Cardiac septum (tissue), 1 donor: ENCODE results near the gene SPATA9. TPM values are rescaled to one million over a fixed set of nuclear protein-coding genes. Genes with fewer than 3 reads are reported as not detected.
A peak's percentile ranks its signal among the peaks of the same experiment; 100 is the strongest.
"Not testable (repeated sequence)": the region's sequence is repeated elsewhere in the genome, so short reads cannot be mapped to it uniquely, and the experiment has no call there.

Experiments used
- DNase-seq: peaks from one replicate; pipeline ENCODE4 v3.0.0-alpha.2; 2020; ENCODE audit warnings: low spot score
- intact Hi-C: fragments of 100-400 bp; cut with DNase I; formaldehyde crosslinking; loops from one replicate; pipeline ENCODE4 v1.14.0; 2022
- total RNA-seq: library from RNA; stranded (reverse); fragmentation: NEBNext Ultra II Directional; extraction: Animal tissue kit (Norgen Biotek cat#: 25700); gene quantifications from one replicate; pipeline ENCODE4 v1.2.1, GENCODE V29; 2021
- donor health status: DM: no; HTN: no; CAD: no.

Gene SPATA9
- total RNA-seq, 1 donor from 2014 or later: not detected

DNA sequence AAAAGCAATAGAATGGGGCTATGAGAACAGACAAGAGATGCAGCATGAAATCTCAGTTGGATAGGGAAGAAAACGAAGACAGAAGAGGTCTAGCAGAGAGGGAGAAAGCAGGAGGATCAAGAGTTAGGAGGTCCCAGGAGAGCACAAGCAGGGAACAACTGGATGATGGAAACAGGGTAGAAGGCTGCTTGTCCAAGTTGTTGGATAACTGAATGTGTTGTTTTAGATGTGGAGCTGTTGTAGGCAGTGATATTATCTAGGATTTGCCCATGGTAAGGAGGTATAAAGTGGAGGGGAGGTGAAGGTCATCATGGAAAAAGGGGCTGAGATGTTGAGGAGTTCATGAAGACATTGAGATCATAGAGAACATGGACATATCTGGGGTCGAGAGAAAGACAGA is 35.9 kb upstream of the SPATA9 start:
- intact Hi-C loops: no loop called here
- DNase-seq: no peak

GRCh38 chr5:95718203-95718602 is 35.4 kb upstream of the SPATA9 start:
- DNase-seq: no peak
- intact Hi-C loops: no loop called here

- intact Hi-C loops: no loop called here
- DNase-seq: no peak
Observed at GRCh38 chr5:95717439-95717838, 34.6 kb upstream of the SPATA9 start.

- no peak for DNase-seq
- intact Hi-C loops: no loop called here
Observed at GRCh38 chr5:95715799-95716461, 33.1 kb upstream of the SPATA9 start.

GRCh38 chr5:95713960-95714710 is 31.3 kb upstream of the SPATA9 start:
- intact Hi-C loops: no loop called here

DNA sequence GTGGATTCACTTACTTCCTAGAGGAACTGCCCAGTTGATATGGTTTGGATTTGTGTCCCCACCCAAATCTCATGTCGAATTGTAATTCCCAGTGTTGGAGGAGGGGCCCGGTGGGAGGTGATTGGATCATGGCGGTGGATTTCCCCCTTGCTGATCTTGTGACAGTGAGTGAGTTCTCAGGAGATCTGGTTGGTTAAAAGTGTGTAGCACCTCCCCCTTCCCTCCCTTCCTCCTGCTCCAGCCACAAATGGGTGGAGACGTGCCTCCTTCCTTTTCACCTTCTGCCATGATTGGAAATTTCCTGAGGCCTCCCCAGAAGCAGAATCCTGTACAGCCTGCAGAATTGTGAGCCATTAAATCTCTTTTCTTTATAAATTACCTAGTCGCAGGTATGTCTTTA is 30.5 kb upstream of the SPATA9 start:
- intact Hi-C loops, DNase-seq: not testable (repeated sequence)

More at GRCh38 chr5:95713960-95714710, 31.3 kb upstream of the SPATA9 start:
- no peak for DNase-seq

- intact Hi-C loops: no loop called here
- no peak for DNase-seq
Observed at GRCh38 chr5:95712347-95712958, 29.7 kb upstream of the SPATA9 start.

DNA sequence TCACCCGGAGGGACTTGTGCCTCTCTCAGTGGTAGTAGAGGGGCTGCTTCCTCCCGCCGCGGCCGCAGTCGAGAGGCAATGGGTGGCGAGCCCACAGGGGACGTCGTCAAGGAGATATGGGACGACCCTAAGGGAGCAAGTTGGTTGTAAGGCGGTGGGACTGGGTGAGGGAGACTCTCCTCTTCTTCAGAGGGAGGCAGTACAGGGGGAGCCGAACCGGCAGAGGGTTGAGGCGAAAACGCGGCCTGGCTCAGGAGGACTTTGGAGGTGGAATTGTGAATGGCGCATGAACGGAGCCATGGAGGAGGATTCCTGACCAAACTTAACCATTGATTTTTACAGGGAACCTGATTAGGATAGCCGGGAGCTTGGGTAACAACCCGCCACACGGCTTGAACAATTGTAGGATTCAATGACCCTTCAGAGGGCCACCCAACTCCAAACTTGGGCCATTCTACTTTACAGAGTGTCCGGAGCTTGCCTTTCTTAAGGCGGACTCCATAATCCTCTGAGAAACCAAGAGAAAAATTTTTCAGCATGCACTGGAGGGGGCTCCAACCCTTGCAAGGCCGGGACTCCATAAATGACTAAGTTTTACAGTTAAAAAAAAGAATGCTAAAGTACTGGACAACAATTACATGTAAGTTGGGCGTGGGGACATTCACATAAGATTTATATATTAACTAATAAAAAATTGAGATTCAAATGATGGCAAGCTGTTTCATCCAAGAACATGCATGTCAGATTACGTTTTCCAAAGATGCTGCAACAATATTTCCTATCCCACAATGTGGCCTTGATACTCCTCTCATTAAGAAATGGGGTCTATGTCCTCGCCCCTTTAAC is 28.9 kb upstream of the SPATA9 start:
- intact Hi-C loops: no loop called here
- DNase-seq: no peak

GRCh38 chr5:95710651-95711500 is 28.1 kb upstream of the SPATA9 start:
- intact Hi-C loops: not testable (repeated sequence)
- DNase-seq: peak; percentile 72

DNA sequence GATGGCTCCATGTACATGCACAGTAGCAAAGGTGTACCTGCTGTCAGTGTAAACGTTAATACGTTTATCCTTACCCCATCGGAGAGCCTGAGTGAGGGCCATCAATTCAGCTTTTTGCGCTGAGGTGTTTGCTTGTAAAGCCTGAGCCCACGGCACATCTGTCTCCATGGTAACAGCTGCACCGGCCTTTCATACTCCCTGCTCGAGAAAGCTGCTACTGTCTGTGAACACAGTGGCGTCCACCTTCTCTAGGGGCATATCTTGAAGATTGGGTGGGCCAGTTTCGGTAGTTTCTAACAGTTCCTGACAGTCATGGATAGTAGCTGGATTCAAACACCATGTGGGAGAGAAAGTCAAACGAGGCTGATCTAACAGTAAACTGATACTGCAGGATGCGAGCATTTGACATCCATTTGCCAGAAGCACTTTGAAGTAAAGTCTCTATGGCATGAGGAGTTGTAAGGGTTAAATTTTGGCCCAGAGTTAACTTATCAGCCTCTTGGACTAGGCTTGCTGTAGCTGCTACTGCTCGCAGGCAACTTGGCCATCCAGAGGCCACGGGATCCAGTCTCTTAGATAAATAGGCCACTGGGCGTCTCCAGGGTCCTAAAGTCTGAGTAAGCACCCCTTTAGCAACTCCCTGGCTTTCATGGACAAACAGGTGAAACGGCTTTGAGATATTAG is 27.3 kb upstream of the SPATA9 start:
- DNase-seq: peak; percentile 76
- intact Hi-C loops: no loop called here

DNA sequence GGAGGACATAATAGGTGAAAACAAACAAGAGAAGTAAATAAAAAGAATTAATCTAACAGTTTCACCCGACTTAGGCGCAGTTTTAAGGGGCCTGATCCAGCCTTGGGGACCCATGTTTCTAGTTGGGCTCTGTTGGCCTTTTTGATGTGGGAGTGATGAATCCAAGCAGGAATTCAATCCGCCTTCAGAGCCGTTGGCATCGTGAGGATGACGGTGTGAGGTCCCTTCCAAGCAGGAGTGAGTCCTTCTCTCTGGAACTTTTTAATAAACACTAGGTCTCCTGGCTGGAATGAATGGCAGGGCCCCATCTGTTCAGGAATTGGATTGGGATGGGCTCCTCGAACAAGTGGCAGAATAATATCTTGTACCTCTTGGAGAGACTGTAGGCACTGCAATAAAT is 26.1 kb upstream of the SPATA9 start:
- intact Hi-C loops: no loop called here
- DNase-seq: no peak

GRCh38 chr5:95707534-95708188 is 24.9 kb upstream of the SPATA9 start:
- intact Hi-C loops, DNase-seq: not testable (repeated sequence)

GRCh38 chr5:95707055-95707454 is 24.3 kb upstream of the SPATA9 start:
- DNase-seq: no peak

GRCh38 chr5:95706196-95706595 is 23.4 kb upstream of the SPATA9 start:
- DNase-seq, intact Hi-C loops: not testable (repeated sequence)

More at GRCh38 chr5:95707055-95707454, 24.3 kb upstream of the SPATA9 start:
- intact Hi-C loops: no loop called here

GRCh38 chr5:95704150-95704549 is 21.4 kb upstream of the SPATA9 start:
- DNase-seq: no peak
- intact Hi-C loops: no loop called here

DNA sequence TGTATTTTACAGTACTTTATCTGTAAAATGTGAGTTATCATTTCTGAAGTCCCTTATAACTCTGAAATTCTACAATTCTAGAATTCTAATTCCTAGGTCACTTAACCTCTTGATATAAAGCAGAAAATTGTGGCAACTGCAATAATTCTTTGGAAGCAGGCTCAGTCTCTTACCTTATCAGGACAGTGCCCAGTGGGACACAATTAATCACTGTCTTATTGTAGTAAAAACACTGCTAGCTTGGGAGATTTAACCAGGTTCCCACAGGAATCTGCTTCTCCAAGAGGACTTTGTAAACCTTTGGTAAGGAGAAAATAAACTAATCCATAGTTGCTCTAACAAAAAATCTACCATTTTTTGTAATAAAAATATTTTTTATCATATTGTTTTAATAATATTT is 18.3 kb upstream of the SPATA9 start:
- intact Hi-C loops: no loop called here
- no peak for DNase-seq

- no peak for DNase-seq
- intact Hi-C loops: no loop called here
Observed at GRCh38 chr5:95699337-95699736, 16.5 kb upstream of the SPATA9 start.
